ENCODE data around the gene KRTAP4-16.
"Not testable (repeated sequence)": the region's sequence is repeated elsewhere in the genome, so short reads cannot be mapped to it uniquely, and the experiment has no call there.

KRTAP4-16 gene

DNA sequence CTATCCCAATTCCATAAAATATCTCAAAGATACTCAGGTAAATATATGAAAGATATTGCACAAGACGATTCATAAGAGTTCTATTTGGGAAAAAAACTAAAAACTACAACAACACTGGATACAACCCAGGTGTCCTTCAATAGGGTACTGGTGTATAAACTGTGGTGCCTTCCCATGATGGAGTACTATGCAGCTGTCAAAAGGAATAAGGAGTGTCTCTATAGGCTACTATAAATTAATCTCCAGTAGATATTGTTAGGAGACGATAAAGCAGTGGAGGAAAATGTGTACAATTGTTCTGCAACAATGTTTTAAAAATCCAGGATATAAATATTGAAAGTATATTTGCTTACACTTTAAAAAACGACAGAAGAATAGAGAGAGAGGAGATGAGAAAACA lies 24.4 kb upstream of the KRTAP4-16 start:
- Histone ChIP-seq H3K36me3 (ENCODE audit: control insufficient read depth in 4 of 4, insufficient read depth in 4 of 4, low read length in 3 of 4) (no peaks in the 10 kb centered on the region), H3K9me3 (ENCODE audit: control extremely low read depth in 1 of 5, control insufficient read depth in 4 of 5, insufficient read depth in 2 of 5, low read depth in 1 of 5, low read length in 4 of 5) (peaks cover 0 to 15% (median 0%) of the 10 kb centered on the region in 5 experiments), H3K4me3 (ENCODE audit: control insufficient read depth in 1 of 7, extremely low read depth in 1 of 7, insufficient read depth in 4 of 7, low read depth in 2 of 7, low read length in 6 of 7) (no peak overlapping the region), H3K27ac (ENCODE audit: insufficient read depth in 1 of 2, low read depth in 1 of 2, low read length in 2 of 2, poor library complexity in 1 of 2, severe bottlenecking in 2 of 2) (no peak overlapping the region), H3K27me3 (replicated peaks in 2 of 5; ENCODE audit: control insufficient read depth in 4 of 5, insufficient read depth in 5 of 5, low read length in 4 of 5) (no peaks in the 10 kb centered on the region), H3K4me1 (ENCODE audit: control extremely low read depth in 1 of 4, control insufficient read depth in 4 of 4, insufficient read depth in 4 of 4, low read length in 3 of 4) (peaks cover 0 to 15% (median 9%) of the 10 kb centered on the region in 4 experiments)
- ChIA-PET POLR2A (no interaction called here), CTCF (no interaction called here)
- DNase-seq, result no peak
- WGBS (ENCODE audit: insufficient coverage), result no CpG with 5 or more reads among the region's 3 CpGs

- no CpG with 5 or more reads among the region's 2 CpGs for WGBS (ENCODE audit: insufficient coverage)
- POLR2A ChIA-PET, result interaction anchor here (0.6 kb wide), 1 partner anchor 41 kb away, joined by 3 read pairs; no protein-coding TSS in a partner anchor
- Histone ChIP-seq H3K9me3 (ENCODE audit: control extremely low read depth in 1 of 5, control insufficient read depth in 4 of 5, insufficient read depth in 2 of 5, low read depth in 1 of 5, low read length in 4 of 5) (peaks cover 0 to 15% (median 0%) of the 10 kb centered on the region in 5 experiments), H3K4me3 (ENCODE audit: control insufficient read depth in 1 of 7, extremely low read depth in 1 of 7, insufficient read depth in 4 of 7, low read depth in 2 of 7, low read length in 6 of 7) (no peak overlapping the region), H3K36me3 (ENCODE audit: control insufficient read depth in 4 of 4, insufficient read depth in 4 of 4, low read length in 3 of 4) (no peaks in the 10 kb centered on the region), H3K4me1 (ENCODE audit: control extremely low read depth in 1 of 4, control insufficient read depth in 4 of 4, insufficient read depth in 4 of 4, low read length in 3 of 4) (peaks cover 0 to 21% (median 13%) of the 10 kb centered on the region in 4 experiments), H3K27me3 (replicated peaks in 2 of 5; ENCODE audit: control insufficient read depth in 4 of 5, insufficient read depth in 5 of 5, low read length in 4 of 5) (no peaks in the 10 kb centered on the region), H3K27ac (ENCODE audit: insufficient read depth in 1 of 2, low read depth in 1 of 2, low read length in 2 of 2, poor library complexity in 1 of 2, severe bottlenecking in 2 of 2) (no peak overlapping the region)
- no peak for DNase-seq
- CTCF ChIA-PET, result no interaction called here
These were observed 23.1 kb upstream of the KRTAP4-16 start for GRCh38 chr17:41125064-41125463.

DNA sequence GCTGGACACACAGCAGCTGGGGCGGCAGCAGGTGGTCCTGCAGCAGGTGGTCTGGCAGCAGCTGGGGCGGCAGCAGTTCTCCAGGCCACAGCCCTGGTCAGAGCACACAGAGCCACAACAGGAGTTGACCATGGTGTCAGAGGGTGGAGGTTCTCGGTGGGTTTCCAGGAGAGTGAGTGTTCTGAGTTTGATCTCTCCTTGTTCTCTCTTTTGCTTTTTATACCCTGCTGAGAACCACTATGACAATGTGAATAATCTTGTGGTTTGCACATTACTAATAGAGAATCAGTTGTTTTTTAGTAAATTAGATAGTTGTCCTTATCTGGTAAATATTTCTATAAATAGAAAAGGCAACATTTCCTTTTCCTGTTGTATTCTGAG lies 22.0 kb upstream of the KRTAP4-16 start, which contains the start of gene KRTAP4-12:
Gene KRTAP4-12 (minus strand): TSS at position 192 of the 381 bp plus-strand sequence. CDS start 60 bp downstream, at position 132.
- Histone ChIP-seq H3K9me3 (ENCODE audit: control extremely low read depth in 1 of 5, control insufficient read depth in 4 of 5, insufficient read depth in 2 of 5, low read depth in 1 of 5, low read length in 4 of 5) (peaks cover 0 to 15% (median 0%) of the 10 kb centered on the region in 5 experiments), H3K4me1 (ENCODE audit: control extremely low read depth in 1 of 4, control insufficient read depth in 4 of 4, insufficient read depth in 4 of 4, low read length in 3 of 4) (peaks cover 0 to 27% (median 15%) of the 10 kb centered on the region in 4 experiments)
- H3K27me3 ChIP-seq (replicated peaks in 2 of 5; ENCODE audit: control insufficient read depth in 4 of 5, insufficient read depth in 5 of 5, low read length in 4 of 5); H3K36me3 ChIP-seq (ENCODE audit: control insufficient read depth in 4 of 4, insufficient read depth in 4 of 4, low read length in 3 of 4); H3K27ac ChIP-seq (ENCODE audit: insufficient read depth in 1 of 2, low read depth in 1 of 2, low read length in 2 of 2, poor library complexity in 1 of 2, severe bottlenecking in 2 of 2); H3K4me3 ChIP-seq (ENCODE audit: control insufficient read depth in 1 of 7, extremely low read depth in 1 of 7, insufficient read depth in 4 of 7, low read depth in 2 of 7, low read length in 6 of 7); POLR2A ChIA-PET: not testable (repeated sequence)
- WGBS (ENCODE audit: insufficient coverage), result 100% methylated on average over 2 of the region's 3 CpGs
- DNase-seq, result peak in 1 of 3 donors; percentile 26
- CTCF ChIA-PET, result interaction anchor here (1.1 kb wide), 1 partner anchor 10 kb away, joined by 3 read pairs; no protein-coding TSS in a partner anchor

GRCh38 chr17:41123292-41123990 lies 21.4 kb upstream of the KRTAP4-16 start:
- DNase-seq; H3K4me3 ChIP-seq (ENCODE audit: control insufficient read depth in 1 of 7, extremely low read depth in 1 of 7, insufficient read depth in 4 of 7, low read depth in 2 of 7, low read length in 6 of 7); H3K27ac ChIP-seq (ENCODE audit: insufficient read depth in 1 of 2, low read depth in 1 of 2, low read length in 2 of 2, poor library complexity in 1 of 2, severe bottlenecking in 2 of 2); POLR2A ChIA-PET; H3K27me3 ChIP-seq (replicated peaks in 2 of 5; ENCODE audit: control insufficient read depth in 4 of 5, insufficient read depth in 5 of 5, low read length in 4 of 5); H3K36me3 ChIP-seq (ENCODE audit: control insufficient read depth in 4 of 4, insufficient read depth in 4 of 4, low read length in 3 of 4): not testable (repeated sequence)
- CTCF ChIA-PET, result interaction anchor here (1.1 kb wide), 1 partner anchor 9 kb away, joined by 3 read pairs; no protein-coding TSS in a partner anchor
- WGBS (ENCODE audit: insufficient coverage), result 88% methylated on average over 9 of the region's 12 CpGs
- Histone ChIP-seq H3K9me3 (ENCODE audit: control extremely low read depth in 1 of 5, control insufficient read depth in 4 of 5, insufficient read depth in 2 of 5, low read depth in 1 of 5, low read length in 4 of 5) (peaks cover 0 to 15% (median 0%) of the 10 kb centered on the region in 5 experiments), H3K4me1 (ENCODE audit: control extremely low read depth in 1 of 4, control insufficient read depth in 4 of 4, insufficient read depth in 4 of 4, low read length in 3 of 4) (peaks cover 0 to 31% (median 15%) of the 10 kb centered on the region in 4 experiments)

GRCh38 chr17:41121742-41122141 lies 19.7 kb upstream of the KRTAP4-16 start:
- Histone ChIP-seq H3K27ac (ENCODE audit: insufficient read depth in 1 of 2, low read depth in 1 of 2, low read length in 2 of 2, poor library complexity in 1 of 2, severe bottlenecking in 2 of 2) (no peak overlapping the region), H3K4me1 (ENCODE audit: control extremely low read depth in 1 of 4, control insufficient read depth in 4 of 4, insufficient read depth in 4 of 4, low read length in 3 of 4) (peaks cover 0 to 31% (median 15%) of the 10 kb centered on the region in 4 experiments)

DNA sequence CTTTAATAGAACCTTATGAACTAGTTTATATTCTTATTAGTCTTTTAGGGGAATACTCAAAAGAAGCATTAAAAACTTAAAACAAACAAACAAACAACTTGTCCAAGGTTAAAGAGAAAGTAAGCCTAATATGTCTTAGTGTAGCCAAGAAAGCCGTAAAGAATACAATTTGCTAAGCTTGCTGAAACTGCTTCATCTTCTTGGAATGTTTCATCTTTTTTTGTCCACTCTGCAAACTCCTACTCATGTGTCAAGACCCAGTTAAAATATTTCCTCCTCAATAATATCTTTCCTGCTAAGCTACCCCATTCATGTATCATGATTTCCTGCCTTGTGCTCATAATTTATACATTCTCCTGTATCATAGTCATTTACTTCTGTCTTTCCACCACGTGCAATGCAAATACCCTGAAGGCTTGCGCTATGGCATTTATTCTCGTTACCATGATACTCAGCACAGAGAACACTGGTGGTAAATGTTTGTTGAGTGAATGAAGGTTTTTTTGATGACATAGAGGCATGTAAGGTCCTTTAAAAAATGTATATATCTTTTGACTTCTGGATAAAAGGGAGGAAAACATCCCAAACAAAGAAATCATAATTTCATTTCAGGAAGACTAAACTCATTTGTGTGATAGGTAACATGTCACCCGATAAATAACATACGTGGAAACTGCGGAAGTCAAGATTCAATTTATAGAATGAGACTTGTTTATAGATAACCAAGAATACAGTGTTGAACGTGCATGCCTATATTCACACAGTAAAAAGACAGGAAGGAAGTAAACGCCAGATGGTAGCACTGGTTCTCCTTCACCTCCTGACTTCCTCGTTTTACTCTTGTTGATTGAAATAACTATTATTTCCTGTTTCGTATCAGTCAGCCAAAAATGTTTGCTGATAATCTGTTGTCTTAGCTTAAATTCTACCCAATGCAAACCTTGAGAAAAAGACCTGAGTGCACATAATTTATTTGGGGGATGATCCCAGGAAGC lies 18.0 kb upstream of the KRTAP4-16 start:
- H3K4me3 ChIP-seq (ENCODE audit: control insufficient read depth in 1 of 7, extremely low read depth in 1 of 7, insufficient read depth in 4 of 7, low read depth in 2 of 7, low read length in 6 of 7), result peak overlapping the region in 1 of 7 experiments; percentile 12
- CTCF ChIA-PET; H3K27me3 ChIP-seq (replicated peaks in 2 of 5; ENCODE audit: control insufficient read depth in 4 of 5, insufficient read depth in 5 of 5, low read length in 4 of 5); POLR2A ChIA-PET; H3K36me3 ChIP-seq (ENCODE audit: control insufficient read depth in 4 of 4, insufficient read depth in 4 of 4, low read length in 3 of 4): not testable (repeated sequence)
- H3K4me1 ChIP-seq (ENCODE audit: control extremely low read depth in 1 of 4, control insufficient read depth in 4 of 4, insufficient read depth in 4 of 4, low read length in 3 of 4), result peaks cover 0 to 17% (median 9%) of the 10 kb centered on the region in 4 experiments
- peak overlapping the region in 1 of 2 experiments; percentile 69 for H3K27ac ChIP-seq (ENCODE audit: insufficient read depth in 1 of 2, low read depth in 1 of 2, low read length in 2 of 2, poor library complexity in 1 of 2, severe bottlenecking in 2 of 2)
- peaks cover 0 to 15% (median 0%) of the 10 kb centered on the region in 5 experiments for H3K9me3 ChIP-seq (ENCODE audit: control extremely low read depth in 1 of 5, control insufficient read depth in 4 of 5, insufficient read depth in 2 of 5, low read depth in 1 of 5, low read length in 4 of 5)
- peak; percentile 42 to 88 (median 75) for DNase-seq
- 0% methylated on average over 4 of the region's 11 CpGs for WGBS (ENCODE audit: insufficient coverage)

More at GRCh38 chr17:41121742-41122141, 19.7 kb upstream of the KRTAP4-16 start:
- WGBS (ENCODE audit: insufficient coverage), result 100% methylated on average over 2 of the region's 2 CpGs
- no peaks in the 10 kb centered on the region for H3K36me3 ChIP-seq (ENCODE audit: control insufficient read depth in 4 of 4, insufficient read depth in 4 of 4, low read length in 3 of 4)
- no peak for DNase-seq
- H3K9me3 ChIP-seq (ENCODE audit: control extremely low read depth in 1 of 5, control insufficient read depth in 4 of 5, insufficient read depth in 2 of 5, low read depth in 1 of 5, low read length in 4 of 5), result peaks cover 0 to 15% (median 0%) of the 10 kb centered on the region in 5 experiments
- H3K4me3 ChIP-seq (ENCODE audit: control insufficient read depth in 1 of 7, extremely low read depth in 1 of 7, insufficient read depth in 4 of 7, low read depth in 2 of 7, low read length in 6 of 7), result no peak overlapping the region
- CTCF ChIA-PET, result no interaction called here
- no peaks in the 10 kb centered on the region for H3K27me3 ChIP-seq (replicated peaks in 2 of 5; ENCODE audit: control insufficient read depth in 4 of 5, insufficient read depth in 5 of 5, low read length in 4 of 5)
- POLR2A ChIA-PET, result no interaction called here
